Bronchial epithelial cell (primary cell): Measurements from ENCODE around the gene STX19. TPM values are rescaled to one million over a fixed set of nuclear protein-coding genes. Genes with fewer than 3 reads are reported as not detected.

Source experiments
- DNase-seq: peaks from one replicate; pipeline ENCODE4 v3.0.0-alpha.2; 2010; ENCODE audit warnings: low read depth
- FAIRE-seq: peaks from 2 replicates; lab custom pipeline; 2011; peaks lifted over from hg19 to GRCh38; lab: Jason Lieb, UNC
- H3K27me3 ChIP-seq: 2 replicates; pipeline ENCODE4 v1.5.1; 2011; ENCODE audit warnings: low read length; ENCODE audit not compliant: control insufficient read depth, insufficient read depth
- H3K36me3 ChIP-seq: 2 replicates; pipeline ENCODE4 v1.5.1; 2011; ENCODE audit warnings: low read length; ENCODE audit not compliant: control insufficient read depth, insufficient read depth
- H3K4me3 ChIP-seq: 2 replicates; pipeline ENCODE4 v1.5.1; 2011; ENCODE audit warnings: mild to moderate bottlenecking, low read depth, low read length, control low read depth
- total RNA-seq: library from RNA; depleted of rRNA; stranded (reverse); fragments of >200 nt; gene quantifications from 2 replicates; pipeline ENCODE4 v1.2.1, GENCODE V29; 2014
- TF ChIP-seq, protein P1 (sequence below): IDR thresholded peaks from 2 replicates; pipeline ENCODE4 v1.5.1; 2011; ENCODE audit warnings: mild to moderate bottlenecking, moderate library complexity, low read length, control low read depth, inconsistent platforms; ENCODE audit not compliant: insufficient read depth, severe bottlenecking

STX19 gene
- total RNA-seq, 1 donor from 2014 or later = 0.53 TPM

DNA sequence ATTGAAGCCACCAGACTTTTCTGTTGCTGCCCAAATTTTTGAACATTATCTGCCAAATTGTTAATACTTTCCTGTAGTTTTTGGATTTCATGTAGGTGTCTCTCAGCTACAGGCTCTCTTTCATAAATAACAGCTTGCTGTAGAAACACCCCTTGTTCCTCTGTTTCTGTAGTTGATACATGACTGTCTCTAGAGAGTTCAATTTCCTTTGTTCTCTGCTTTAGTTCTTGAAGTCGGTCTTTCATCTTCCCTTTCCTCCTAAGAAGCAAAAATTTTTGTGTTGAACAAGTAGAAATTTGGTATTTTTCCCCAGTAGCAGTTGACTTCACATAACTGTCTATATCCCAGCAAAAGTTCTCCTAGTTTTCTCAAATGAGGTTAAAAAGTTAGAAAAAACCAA is 13.4 kb downstream of the STX19 start:
- FAIRE-seq = no peak
- H3K36me3 ChIP-seq = no peaks in the 10 kb centered on the region
- no peak overlapping the region for H3K4me3 ChIP-seq
- no peaks in the 10 kb centered on the region for H3K27me3 ChIP-seq
- TF ChIP-seq, protein P1, sequence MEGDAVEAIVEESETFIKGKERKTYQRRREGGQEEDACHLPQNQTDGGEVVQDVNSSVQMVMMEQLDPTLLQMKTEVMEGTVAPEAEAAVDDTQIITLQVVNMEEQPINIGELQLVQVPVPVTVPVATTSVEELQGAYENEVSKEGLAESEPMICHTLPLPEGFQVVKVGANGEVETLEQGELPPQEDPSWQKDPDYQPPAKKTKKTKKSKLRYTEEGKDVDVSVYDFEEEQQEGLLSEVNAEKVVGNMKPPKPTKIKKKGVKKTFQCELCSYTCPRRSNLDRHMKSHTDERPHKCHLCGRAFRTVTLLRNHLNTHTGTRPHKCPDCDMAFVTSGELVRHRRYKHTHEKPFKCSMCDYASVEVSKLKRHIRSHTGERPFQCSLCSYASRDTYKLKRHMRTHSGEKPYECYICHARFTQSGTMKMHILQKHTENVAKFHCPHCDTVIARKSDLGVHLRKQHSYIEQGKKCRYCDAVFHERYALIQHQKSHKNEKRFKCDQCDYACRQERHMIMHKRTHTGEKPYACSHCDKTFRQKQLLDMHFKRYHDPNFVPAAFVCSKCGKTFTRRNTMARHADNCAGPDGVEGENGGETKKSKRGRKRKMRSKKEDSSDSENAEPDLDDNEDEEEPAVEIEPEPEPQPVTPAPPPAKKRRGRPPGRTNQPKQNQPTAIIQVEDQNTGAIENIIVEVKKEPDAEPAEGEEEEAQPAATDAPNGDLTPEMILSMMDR = no peak
- DNase-seq = no peak

DNA sequence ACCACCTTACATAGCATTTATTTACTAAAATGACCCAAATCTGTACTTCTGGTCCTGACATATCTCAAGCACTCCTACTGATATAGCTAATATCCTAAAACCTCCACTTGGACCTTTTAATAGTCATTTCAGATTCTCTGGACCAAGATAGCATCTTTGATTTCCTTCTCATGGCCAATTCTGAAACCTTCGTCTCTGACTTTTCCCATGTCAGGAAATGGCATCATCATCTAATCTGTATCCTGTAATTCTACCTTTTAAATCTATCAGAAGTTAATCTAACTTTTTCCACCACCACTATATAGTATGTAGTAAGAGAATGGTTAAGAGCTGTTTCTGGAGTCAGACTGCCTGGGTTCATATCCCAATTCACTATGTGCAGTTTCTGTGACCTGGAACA is 16.2 kb downstream of the STX19 start:
- DNase-seq (no peak), FAIRE-seq (no peak)
- TF ChIP-seq, protein P1 = no peak
- H3K4me3 ChIP-seq = no peak overlapping the region
- H3K36me3 ChIP-seq = no peaks in the 10 kb centered on the region
- no peaks in the 10 kb centered on the region for H3K27me3 ChIP-seq

DNA sequence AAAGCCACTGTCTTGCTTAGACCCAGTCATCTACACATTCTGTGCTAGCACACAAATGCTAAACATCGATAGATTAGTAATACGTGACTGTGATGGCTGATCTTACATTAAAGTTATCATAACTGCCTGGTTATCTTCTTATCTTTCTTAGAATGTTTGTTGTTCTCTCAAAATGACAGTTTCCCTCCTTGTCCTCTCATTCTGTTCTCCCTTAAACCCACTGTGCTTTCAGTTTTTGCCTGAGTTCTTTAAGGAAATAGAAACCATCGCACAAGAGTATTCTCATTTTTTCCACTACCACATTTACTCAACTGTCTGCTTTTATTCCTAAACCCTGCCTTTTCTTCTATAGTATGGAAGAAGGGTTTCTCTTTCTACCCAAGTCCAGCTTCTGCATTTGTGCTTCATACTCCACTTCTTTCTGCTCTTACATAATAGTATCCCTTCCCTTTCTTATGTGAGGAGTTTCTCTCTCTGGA is 17.1 kb downstream of the STX19 start:
- TF ChIP-seq, protein P1 = no peak
- no peaks in the 10 kb centered on the region for H3K27me3 ChIP-seq
- FAIRE-seq = no peak
- no peak for DNase-seq
- no peak overlapping the region for H3K4me3 ChIP-seq
- H3K36me3 ChIP-seq = no peaks in the 10 kb centered on the region

DNA sequence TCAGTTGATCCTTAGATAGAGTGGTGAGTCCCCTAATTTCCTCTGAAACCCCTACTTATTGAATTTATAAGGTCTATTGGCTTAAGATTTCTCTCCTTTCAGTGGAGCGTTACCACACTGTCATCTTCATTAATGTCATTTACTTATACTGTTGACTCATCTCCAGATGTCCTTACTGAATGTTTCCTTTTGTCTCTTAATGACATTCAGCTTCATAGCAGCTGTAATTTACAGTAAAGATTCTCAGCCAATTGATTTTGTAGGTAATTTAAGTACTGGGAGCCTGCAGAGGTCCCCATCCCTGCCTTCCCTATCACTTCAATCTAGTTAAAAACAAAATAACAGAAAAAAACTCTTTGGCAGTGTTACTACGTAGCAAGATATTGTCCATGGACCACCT is 18.8 kb downstream of the STX19 start:
- no peaks in the 10 kb centered on the region for H3K36me3 ChIP-seq
- TF ChIP-seq, protein P1 = no peak

DNA sequence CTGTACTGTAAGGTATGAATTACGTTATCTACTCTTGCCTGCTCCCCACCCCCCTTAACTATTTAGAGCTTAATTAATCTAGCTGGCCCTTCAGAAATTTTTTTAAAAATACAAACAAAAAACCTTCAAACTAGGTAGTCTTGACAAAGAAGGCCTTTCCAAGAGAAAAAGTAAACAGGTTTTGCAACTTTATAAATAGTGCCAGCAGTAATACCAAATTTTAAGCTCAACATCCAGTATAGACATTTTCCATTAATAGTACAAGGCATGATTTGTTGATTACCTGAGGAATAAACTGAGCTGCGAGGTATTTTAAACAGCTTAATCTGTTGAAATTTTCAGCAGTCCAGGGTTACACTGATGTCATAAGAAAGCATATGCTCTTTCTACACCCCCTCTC is 20.1 kb downstream of the STX19 start:
- TF ChIP-seq, protein P1 = no peak
- FAIRE-seq = no peak

More for the DNA sequence above, 18.8 kb downstream of the STX19 start:
- FAIRE-seq (no peak), DNase-seq (no peak)
- Histone ChIP-seq H3K4me3 (no peak overlapping the region), H3K27me3 (no peaks in the 10 kb centered on the region)

DNA sequence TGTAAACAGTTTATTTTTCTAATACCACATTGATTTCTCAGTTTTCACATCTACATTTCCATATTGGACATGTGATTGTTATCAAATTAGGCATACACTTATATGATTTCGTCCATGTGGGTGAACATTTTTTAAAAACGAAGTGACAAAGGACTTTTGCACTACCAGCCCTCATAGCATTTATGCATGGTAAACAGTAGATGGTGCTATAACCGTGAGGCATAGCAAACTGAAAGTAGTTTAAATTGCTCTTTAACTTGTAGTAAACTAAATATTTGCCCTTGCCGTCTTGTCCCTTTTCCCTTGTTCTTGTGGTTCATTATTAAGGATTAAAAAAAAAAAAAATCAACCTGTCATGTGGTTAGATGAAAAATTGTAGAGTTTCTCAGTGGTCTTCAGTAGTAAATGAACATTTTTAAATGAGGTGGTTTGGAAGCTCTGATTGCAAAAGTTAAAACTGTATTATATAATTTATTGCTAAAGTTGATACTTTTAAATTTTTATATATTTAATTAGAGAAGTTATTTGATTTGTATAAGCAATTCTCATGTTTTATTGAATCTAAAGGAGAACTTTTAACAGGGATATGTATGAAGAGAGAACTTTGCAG is 24.0 kb downstream of the STX19 start:
- H3K36me3 ChIP-seq = no peaks in the 10 kb centered on the region
- DNase-seq = peak; percentile 59
- FAIRE-seq = no peak
- H3K27me3 ChIP-seq = no peaks in the 10 kb centered on the region
- TF ChIP-seq, protein P1 = peak; percentile 69
- H3K4me3 ChIP-seq = no peak overlapping the region

More for the DNA sequence above, 20.1 kb downstream of the STX19 start:
- Histone ChIP-seq H3K4me3 (no peak overlapping the region), H3K36me3 (no peaks in the 10 kb centered on the region), H3K27me3 (no peaks in the 10 kb centered on the region)
- DNase-seq = no peak
